Measurements from ENCODE around the gene MYH6. TPM values are rescaled to one million over a fixed set of nuclear protein-coding genes. Genes with fewer than 3 reads are reported as not detected.
A peak's percentile ranks its signal among the peaks of the same experiment; 100 is the strongest.

MYH6 gene
- total RNA-seq, 2 donors from 2014 or later, result 0.71 to 0.82 TPM

- Mint-ChIP-seq H3K4me3 (no peak overlapping the region), H3K36me3 (ENCODE audit: low read depth) (no peaks in the 10 kb centered on the region), H3K9me3 (no peaks in the 10 kb centered on the region), H3K27me3 (peaks cover 28% of the 10 kb centered on the region), H3K27ac (no peak overlapping the region), H3K4me1 (no peaks in the 10 kb centered on the region)
- ATAC-seq (replicated peaks), result no peak
Observed at GRCh38 chr14:23413681-23414080, 5.6 kb upstream of the MYH6 start.

GRCh38 chr14:23411563-23412525 is 3.8 kb upstream of the MYH6 start:
- no peak overlapping the region for H3K4me3 Mint-ChIP-seq

GRCh38 chr14:23409966-23410635 is 2.0 kb upstream of the MYH6 start:
- ATAC-seq (replicated peaks), result no peak
- Mint-ChIP-seq H3K27me3 (peaks cover 27% of the 10 kb centered on the region), H3K36me3 (ENCODE audit: low read depth) (no peaks in the 10 kb centered on the region), H3K9me3 (no peaks in the 10 kb centered on the region), H3K27ac (peak overlapping the region; percentile 14), H3K4me3 (no peak overlapping the region), H3K4me1 (no peaks in the 10 kb centered on the region)

More at GRCh38 chr14:23411563-23412525, 3.8 kb upstream of the MYH6 start:
- no peaks in the 10 kb centered on the region for H3K9me3 Mint-ChIP-seq
- no peaks in the 10 kb centered on the region for H3K4me1 Mint-ChIP-seq
- no peak overlapping the region for H3K27ac Mint-ChIP-seq
- H3K36me3 Mint-ChIP-seq (ENCODE audit: low read depth), result no peaks in the 10 kb centered on the region
- peaks cover 33% of the 10 kb centered on the region for H3K27me3 Mint-ChIP-seq
- no peak for ATAC-seq (replicated peaks)

- H3K4me3 Mint-ChIP-seq, result no peak overlapping the region
- no peaks in the 10 kb centered on the region for H3K36me3 Mint-ChIP-seq (ENCODE audit: low read depth)
- no peak overlapping the region for H3K27ac Mint-ChIP-seq
- ATAC-seq (replicated peaks), result peak; percentile 53
- H3K4me1 Mint-ChIP-seq, result no peaks in the 10 kb centered on the region
- peaks cover 30% of the 10 kb centered on the region for H3K27me3 Mint-ChIP-seq
- H3K9me3 Mint-ChIP-seq, result no peaks in the 10 kb centered on the region
Observed at GRCh38 chr14:23409475-23409874, 1.4 kb upstream of the MYH6 start.

GRCh38 chr14:23408307-23408630 is 196 bp upstream of the MYH6 start:
- Mint-ChIP-seq H3K9me3 (no peaks in the 10 kb centered on the region), H3K36me3 (ENCODE audit: low read depth) (no peaks in the 10 kb centered on the region), H3K4me1 (no peaks in the 10 kb centered on the region), H3K4me3 (no peak overlapping the region), H3K27me3 (peaks cover 29% of the 10 kb centered on the region), H3K27ac (no peak overlapping the region)
- ATAC-seq (replicated peaks), result no peak

GRCh38 chr14:23406725-23407355 is 1.2 kb downstream of the MYH6 start:
- Mint-ChIP-seq H3K27ac (no peak overlapping the region), H3K27me3 (peaks cover 37% of the 10 kb centered on the region), H3K9me3 (no peaks in the 10 kb centered on the region), H3K4me1 (no peaks in the 10 kb centered on the region), H3K4me3 (no peak overlapping the region), H3K36me3 (ENCODE audit: low read depth) (no peaks in the 10 kb centered on the region)
- no peak for ATAC-seq (replicated peaks)

GRCh38 chr14:23406244-23406643 is 1.8 kb downstream of the MYH6 start:
- Mint-ChIP-seq H3K27ac (no peak overlapping the region), H3K9me3 (no peaks in the 10 kb centered on the region), H3K36me3 (ENCODE audit: low read depth) (no peaks in the 10 kb centered on the region), H3K4me3 (no peak overlapping the region), H3K27me3 (peaks cover 35% of the 10 kb centered on the region), H3K4me1 (no peaks in the 10 kb centered on the region)
- ATAC-seq (replicated peaks), result no peak

- ATAC-seq (replicated peaks), result no peak
- no peaks in the 10 kb centered on the region for H3K36me3 Mint-ChIP-seq (ENCODE audit: low read depth)
- peaks cover 30% of the 10 kb centered on the region for H3K27me3 Mint-ChIP-seq
- H3K9me3 Mint-ChIP-seq, result no peaks in the 10 kb centered on the region
- H3K4me3 Mint-ChIP-seq, result no peak overlapping the region
- no peaks in the 10 kb centered on the region for H3K4me1 Mint-ChIP-seq
- H3K27ac Mint-ChIP-seq, result no peak overlapping the region
Observed at GRCh38 chr14:23405516-23406025, 2.5 kb downstream of the MYH6 start.

GRCh38 chr14:23405096-23405495 is 3.0 kb downstream of the MYH6 start:
- no peaks in the 10 kb centered on the region for H3K36me3 Mint-ChIP-seq (ENCODE audit: low read depth)
- no peaks in the 10 kb centered on the region for H3K9me3 Mint-ChIP-seq
- H3K4me1 Mint-ChIP-seq, result no peaks in the 10 kb centered on the region
- H3K27ac Mint-ChIP-seq, result no peak overlapping the region
- H3K4me3 Mint-ChIP-seq, result no peak overlapping the region
- peaks cover 26% of the 10 kb centered on the region for H3K27me3 Mint-ChIP-seq
- no peak for ATAC-seq (replicated peaks)

GRCh38 chr14:23404331-23404900 is 3.7 kb downstream of the MYH6 start:
- no peak overlapping the region for H3K27ac Mint-ChIP-seq
- no peak for ATAC-seq (replicated peaks)
- H3K27me3 Mint-ChIP-seq, result peaks cover 26% of the 10 kb centered on the region
- H3K36me3 Mint-ChIP-seq (ENCODE audit: low read depth), result no peaks in the 10 kb centered on the region
- H3K4me1 Mint-ChIP-seq, result no peaks in the 10 kb centered on the region
- no peak overlapping the region for H3K4me3 Mint-ChIP-seq
- no peaks in the 10 kb centered on the region for H3K9me3 Mint-ChIP-seq

GRCh38 chr14:23403908-23404307 is 4.2 kb downstream of the MYH6 start:
- Mint-ChIP-seq H3K27ac (no peak overlapping the region), H3K4me1 (no peaks in the 10 kb centered on the region), H3K27me3 (peaks cover 25% of the 10 kb centered on the region), H3K9me3 (no peaks in the 10 kb centered on the region), H3K36me3 (ENCODE audit: low read depth) (no peaks in the 10 kb centered on the region), H3K4me3 (no peak overlapping the region)
- ATAC-seq (replicated peaks), result no peak

- no peak for ATAC-seq (replicated peaks)
- Mint-ChIP-seq H3K9me3 (no peaks in the 10 kb centered on the region), H3K4me1 (no peaks in the 10 kb centered on the region), H3K27ac (no peak overlapping the region), H3K4me3 (no peak overlapping the region), H3K27me3 (peaks cover 23% of the 10 kb centered on the region), H3K36me3 (ENCODE audit: low read depth) (no peaks in the 10 kb centered on the region)
Observed at GRCh38 chr14:23403139-23403438, 5.0 kb downstream of the MYH6 start.

- Mint-ChIP-seq H3K9me3 (no peaks in the 10 kb centered on the region), H3K36me3 (ENCODE audit: low read depth) (no peaks in the 10 kb centered on the region), H3K27me3 (peaks cover 20% of the 10 kb centered on the region), H3K4me1 (no peaks in the 10 kb centered on the region), H3K27ac (no peak overlapping the region), H3K4me3 (no peak overlapping the region)
- no peak for ATAC-seq (replicated peaks)
Observed at GRCh38 chr14:23402296-23403138, 5.6 kb downstream of the MYH6 start.

GRCh38 chr14:23401291-23401690 is 6.8 kb downstream of the MYH6 start:
- Mint-ChIP-seq H3K27ac (no peak overlapping the region), H3K36me3 (ENCODE audit: low read depth) (no peaks in the 10 kb centered on the region), H3K4me3 (no peak overlapping the region), H3K9me3 (no peaks in the 10 kb centered on the region), H3K27me3 (peaks cover 18% of the 10 kb centered on the region), H3K4me1 (no peaks in the 10 kb centered on the region)
- ATAC-seq (replicated peaks), result no peak

All from activated T-helper 17 cell treated with anti-CD3 and anti-CD28 coated beads, Interleukin-2, amount 50 U/mL, for 72 hours (primary cell).